ENCODE results near the gene MTG1.
"Not testable (repeated sequence)": the region's sequence is repeated elsewhere in the genome, so short reads cannot be mapped to it uniquely, and the experiment has no call there.

Gene MTG1

GRCh38 chr10:133454204-133454893, 60.4 kb downstream of the MTG1 start:
- no peak for DNase-seq

DNA sequence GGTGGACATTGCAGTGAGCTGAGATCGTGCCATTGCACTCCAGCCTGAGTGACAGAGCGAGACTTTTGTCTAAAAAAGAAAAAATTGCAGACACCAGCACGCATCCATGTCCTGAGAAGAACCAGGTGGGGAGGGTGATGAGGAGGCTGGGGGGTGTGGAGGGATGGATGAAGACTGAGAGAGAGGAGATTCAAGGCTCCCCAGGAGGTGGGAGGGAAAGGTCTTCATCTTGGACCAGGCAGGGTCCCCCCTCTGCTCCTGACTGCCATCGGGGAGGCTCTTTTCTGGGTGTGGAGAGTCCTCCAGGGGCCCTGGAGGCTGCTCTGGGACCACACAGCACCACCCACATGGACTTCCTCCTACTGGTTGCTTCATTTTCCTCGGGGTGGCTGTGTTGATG, 61.2 kb downstream of the MTG1 start:
- DNase-seq = no peak

GRCh38 chr10:133455611-133456031, 61.7 kb downstream of the MTG1 start:
- no peak for DNase-seq

- DNase-seq = no peak
Observed at GRCh38 chr10:133456041-133456951, 62.3 kb downstream of the MTG1 start.

GRCh38 chr10:133457100-133457841, 63.3 kb downstream of the MTG1 start:
- DNase-seq = no peak

DNA sequence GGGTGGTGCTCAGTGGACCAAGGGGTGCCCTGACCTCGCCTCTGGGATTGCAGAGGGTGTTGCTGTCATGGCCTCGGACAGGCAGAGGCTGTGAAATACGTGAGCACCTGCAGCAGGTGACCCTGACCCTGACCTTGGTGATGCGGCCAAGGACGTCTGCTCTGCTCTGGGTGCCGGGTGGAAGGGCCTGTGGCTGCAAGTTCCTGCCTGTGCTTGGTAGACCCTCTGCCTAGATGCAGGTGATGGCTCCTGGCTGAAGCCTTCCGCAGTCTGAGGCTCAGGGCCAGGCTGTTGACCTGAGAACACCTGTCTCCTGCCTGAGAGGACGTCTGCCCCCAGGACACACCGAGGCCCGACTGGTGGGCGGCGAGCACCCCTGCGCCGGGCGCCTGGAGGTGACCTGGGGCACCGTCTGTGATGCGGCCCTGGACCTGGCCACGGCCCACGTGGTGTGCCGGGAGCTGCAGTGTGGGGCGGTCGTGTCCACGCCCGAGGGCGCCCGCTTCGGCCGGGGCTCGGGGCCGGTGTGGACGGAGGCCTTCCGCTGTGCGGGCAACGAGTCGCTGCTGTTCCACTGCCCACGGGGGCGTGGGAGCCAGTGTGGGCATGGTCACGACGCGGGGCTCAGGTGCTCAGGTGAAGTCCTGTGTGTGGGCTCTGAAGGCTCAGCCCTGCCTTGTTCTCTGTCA, 64.2 kb downstream of the MTG1 start:
- DNase-seq = no peak

DNA sequence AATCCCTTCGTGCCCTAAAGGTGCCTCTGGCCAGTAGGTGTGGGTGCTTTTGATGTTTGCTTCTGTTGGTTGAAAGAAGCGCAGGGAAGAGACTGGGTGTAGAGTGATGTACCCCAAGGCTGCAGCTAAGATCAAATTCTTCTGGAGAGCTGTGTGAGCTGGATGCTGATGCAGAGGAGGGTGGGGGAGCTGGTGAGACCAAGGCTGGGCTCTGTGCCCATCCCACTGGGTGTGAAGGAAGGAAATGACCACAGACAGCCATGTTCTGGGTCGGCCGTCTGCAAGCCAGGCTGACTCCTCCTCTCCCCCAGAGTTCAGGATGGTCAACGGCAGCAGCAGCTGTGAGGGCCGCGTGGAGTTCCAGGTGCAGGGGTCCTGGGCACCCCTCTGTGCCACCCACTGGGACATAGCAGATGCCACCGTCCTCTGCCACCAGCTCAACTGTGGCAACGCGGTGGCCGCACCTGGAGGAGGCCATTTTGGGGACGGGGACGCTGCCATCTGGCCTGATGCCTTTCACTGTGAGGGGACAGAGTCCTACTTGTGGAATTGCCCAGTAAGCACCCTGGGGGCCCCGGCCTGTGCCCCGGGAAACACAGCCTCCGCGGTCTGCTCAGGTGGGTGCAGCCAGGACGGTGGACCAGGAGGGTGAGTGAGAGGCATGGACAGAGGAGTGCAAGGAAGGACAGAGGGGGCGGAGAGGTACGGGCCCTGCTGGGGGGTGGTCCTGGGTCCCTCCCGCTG, 64.9 kb downstream of the MTG1 start:
- no peak for DNase-seq

DNA sequence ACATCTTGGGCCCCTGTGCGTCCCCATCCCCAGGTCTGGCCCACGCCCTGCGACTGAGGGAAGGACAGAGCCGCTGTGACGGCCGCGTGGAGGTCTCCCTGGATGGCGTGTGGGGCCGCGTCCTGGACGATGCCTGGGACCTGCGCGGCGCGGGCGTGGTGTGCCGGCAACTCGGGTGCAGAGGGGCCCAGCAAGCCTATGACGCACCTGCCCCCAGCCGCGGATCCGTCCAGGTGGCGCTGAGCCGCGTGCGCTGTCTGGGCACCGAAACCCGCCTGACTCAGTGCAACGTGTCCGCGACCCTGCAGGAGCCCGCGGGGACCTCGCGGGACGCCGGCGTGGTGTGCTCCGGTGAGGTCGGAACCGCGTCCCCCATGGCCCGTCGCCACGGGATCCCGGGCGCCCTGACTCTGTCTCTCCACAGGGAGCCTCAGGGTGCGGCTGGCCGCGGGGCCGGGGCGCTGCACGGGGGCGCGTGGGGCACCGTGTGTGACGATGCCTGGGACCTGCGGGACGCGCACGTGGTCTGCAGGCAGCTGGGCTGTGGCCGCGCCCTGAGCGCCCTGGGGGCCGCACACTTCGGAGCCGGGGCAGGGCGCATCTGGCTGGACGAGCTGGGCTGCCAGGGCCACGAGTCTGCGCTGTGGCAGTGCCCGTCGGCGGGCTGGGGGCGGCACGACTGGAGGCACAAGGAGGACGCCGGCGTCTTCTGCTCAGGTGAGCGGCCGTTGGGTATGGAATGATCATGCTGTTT, 65.7 kb downstream of the MTG1 start:
- no peak for DNase-seq

DNA sequence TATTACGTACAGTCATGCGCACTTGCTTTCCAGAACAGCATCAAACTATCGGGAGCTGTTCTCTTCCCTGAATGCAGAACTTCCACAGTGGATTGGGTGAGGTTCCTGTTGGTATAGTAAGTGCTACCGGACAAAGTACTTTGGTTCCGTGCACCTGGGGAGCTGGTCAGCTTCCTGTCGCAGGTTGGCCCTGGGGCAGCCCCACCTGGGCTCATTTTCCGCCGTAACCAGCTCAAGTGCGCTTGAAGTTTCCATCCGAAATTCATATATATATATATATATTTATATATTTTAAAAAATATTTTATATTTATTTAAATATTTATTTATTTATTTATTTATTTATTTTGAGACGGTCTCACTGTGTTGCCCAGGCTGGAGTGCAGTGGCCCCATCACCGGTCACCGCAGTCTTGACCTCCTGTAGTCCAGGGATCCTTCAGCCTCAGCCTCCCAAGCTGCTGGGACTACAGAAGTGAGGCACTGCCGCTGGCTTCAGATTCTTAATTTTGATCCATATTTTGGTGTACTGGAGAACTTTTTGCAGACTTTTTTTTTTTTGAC, 66.3 kb downstream of the MTG1 start:
- no peak for DNase-seq

GRCh38 chr10:133461027-133461426, 67.1 kb downstream of the MTG1 start:
- DNase-seq = no peak

- no peak for DNase-seq
Observed at GRCh38 chr10:133461841-133462240, 67.9 kb downstream of the MTG1 start.

DNA sequence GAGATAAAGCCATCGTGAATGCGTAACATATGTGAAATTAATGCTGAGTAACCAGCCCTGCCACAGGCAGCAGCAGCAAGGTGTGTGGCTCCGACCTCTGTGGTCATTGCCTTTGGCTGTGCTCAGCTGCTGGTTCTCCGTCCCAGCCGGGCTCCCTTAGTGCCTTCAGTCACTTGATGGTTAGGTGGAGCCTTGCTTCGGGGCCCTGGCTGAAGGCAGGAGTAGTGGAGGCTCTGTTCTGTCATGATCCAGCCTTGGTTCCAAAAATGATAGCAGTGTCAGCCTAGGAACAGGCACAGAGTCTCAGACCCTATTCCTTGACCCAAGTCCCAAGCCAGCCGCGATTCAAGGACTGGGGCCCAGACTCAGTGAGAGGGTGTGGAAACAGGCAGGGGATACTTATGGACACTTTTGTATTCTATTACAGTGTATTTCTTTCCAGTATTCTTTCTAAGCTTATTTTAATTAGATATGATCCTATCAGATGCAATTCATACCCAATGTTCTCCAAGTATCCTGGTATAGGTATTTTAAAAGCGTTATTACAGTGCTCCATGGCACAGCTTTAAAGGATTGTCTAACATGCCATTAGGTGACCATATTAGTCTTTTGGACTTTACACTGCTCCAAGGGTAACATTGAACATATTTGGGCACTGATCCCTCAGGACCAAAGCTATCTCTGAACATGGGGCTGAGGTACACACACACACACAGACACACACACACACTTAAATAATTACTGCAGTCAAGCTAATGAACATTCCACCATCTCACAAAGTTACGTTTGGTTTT, 68.8 kb downstream of the MTG1 start:
- DNase-seq = no peak

GRCh38 chr10:133464582-133465031, 70.7 kb downstream of the MTG1 start:
- DNase-seq = no peak

DNA sequence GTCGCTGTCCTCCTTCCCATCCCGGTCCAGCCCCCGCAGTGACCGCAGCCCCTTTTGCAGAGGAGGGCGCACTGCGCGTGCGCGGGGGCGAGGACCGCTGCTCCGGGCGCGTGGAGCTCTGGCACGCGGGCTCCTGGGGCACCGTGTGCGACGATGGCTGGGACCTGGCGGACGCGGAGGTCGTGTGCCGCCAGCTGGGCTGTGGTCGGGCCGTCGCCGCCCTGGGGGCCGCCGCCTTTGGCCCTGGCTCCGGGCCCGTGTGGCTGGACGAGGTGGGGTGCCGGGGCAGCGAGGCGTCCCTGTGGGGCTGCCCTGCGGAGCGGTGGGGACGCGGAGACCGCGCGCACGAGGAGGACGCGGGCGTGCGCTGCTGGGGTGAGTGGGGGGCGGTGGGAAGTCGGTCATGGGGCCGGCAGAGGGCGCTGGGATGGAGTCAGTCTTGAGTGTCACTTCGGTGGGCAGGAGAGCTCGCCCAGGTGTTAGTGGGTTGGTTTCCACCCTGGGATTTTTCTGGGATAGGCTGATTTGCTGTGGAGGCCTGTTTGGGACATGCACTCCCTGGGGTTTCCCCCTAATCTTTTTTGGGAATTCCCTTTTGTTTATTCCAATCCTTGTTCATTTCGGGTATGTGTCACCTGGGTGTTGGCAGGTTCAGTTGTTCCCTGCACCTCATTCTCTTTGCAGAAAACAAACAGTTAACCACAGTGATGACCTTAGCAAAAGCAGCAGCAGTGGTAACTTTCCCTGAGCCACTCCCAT, 71.4 kb downstream of the MTG1 start:
- no peak for DNase-seq

- DNase-seq = no peak
Observed at GRCh38 chr10:133465950-133466474, 72.1 kb downstream of the MTG1 start.

GRCh38 chr10:133466683-133467275, 72.8 kb downstream of the MTG1 start:
- no peak for DNase-seq

DNA sequence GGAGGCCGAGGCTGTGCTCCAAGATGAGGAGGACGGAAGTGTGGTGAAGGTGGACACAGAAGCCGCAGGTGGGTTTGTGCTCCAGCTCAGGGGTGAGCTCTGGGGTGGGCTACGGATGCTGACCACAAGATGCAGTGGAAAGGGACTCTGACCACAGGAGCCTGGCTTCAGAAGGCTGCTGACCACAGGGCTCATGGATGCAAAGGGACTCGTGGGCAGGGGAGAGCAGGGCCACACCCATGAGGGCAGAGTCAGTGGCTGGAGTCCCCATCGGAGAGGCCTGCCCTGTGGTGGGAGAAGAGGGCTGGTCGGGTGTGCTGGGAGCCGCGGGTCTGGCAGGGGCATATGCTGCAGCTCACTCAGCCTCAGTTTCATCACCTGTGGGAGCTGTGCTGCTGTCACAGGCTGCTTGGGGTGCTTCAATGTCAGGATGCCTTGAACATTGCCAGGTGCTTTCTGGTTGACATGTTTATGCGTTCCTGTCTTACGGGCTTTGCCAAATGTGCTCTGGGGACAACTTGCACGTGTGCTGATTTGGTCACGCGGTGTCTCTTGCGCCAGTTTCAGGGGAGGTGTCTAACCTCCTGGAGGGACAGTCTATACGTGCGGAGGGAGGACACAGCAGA, 73.4 kb downstream of the MTG1 start:
- DNase-seq = no peak

DNA sequence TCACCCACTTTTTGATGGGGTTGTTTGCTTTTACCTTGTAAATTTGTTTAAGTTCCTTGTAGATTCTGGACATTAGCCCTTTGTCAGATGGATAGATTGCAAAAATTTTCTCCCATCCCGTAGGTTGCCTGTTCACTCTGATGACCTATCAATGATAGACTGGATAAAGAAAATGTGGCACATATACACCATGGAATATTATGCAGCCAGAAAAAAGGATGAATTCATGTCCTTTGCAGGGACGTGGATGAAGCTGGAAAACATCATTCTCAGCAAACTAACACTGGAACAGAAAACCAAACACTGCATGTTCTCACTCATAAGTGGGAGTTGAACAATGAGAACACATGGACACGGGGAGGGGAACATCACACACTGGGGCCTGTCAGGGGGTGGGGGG, 75.2 kb downstream of the MTG1 start:
- not testable (repeated sequence) for DNase-seq

All from OCI-M1 (cell line).